ENCODE data around the gene NFATC2.

The NFATC2 gene

DNA sequence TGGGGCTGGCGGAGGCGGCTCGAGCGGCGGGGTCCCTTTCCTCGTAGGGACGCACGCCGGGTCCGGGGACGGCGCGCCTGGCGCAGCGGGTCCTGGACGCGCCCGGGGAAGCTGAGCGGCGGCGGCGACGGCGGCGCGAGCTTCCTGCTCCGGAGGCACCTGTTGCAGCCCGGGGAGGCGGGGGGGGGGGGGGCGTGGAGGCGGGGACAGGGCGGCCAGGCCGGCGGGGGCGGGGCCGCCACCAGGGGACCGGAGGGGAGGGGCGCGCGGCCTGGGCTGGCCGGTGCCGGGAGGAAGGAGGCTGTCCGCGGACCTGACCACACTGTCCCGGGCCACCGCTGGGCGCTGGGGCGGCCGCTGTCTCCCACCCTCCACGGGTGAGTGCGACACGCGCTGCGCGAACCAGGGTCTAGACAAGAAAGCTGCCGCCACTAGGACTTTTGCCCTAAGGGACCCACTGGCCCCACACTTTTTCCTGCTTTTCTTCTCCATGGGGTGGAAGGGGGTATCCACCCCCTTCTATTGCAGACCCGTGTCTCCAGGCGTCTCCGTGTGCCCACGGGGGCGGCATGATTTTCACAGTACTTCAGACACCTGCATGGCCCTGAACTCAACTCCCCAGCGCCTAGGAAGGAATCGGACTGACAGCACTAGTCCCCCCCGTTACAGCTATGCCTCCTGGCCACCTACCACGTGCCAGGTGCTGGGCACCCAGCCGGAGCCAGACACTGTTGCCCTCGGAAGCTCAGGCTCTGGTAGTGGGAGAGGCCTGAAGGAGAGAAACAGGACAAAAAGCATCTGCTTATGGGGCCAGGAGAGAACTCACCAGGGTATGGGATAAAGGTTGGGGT lies at the start of gene NFATC2:
Gene NFATC2 (minus strand): TSS at position 149 of the 851 bp plus-strand sequence. CDS start 220 bp downstream, outside the sequence.
- no peak for DNase-seq (ENCODE audit: extremely low read depth in 1 of 2, low read depth in 1 of 2)

- no peak for DNase-seq (ENCODE audit: extremely low read depth in 1 of 2, low read depth in 1 of 2)
These were observed 49.4 kb upstream of the NFATC2 start for GRCh38 chr20:51591871-51592270.

- no peak for DNase-seq (ENCODE audit: extremely low read depth in 1 of 2, low read depth in 1 of 2)
These were observed 46.2 kb upstream of the NFATC2 start for GRCh38 chr20:51588762-51589161.

DNA sequence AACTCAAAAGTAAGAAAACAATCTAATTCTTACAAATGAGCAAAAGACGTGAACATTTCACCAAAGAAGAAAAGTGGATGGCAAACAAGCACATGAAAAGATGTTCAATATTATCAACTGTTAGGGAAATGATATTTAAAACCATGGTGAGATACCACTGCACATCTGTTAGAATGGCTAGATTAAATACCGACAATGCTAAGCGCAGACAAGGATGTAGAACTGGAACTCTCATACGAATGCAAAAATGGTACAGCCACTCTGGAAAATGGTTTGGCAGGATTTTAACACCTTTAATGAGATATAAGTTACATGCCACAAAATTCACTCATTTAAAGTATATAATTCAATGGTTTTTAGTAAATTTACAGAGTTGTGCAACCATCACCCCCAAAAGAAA lies 44.6 kb upstream of the NFATC2 start:
- no peak for DNase-seq (ENCODE audit: extremely low read depth in 1 of 2, low read depth in 1 of 2)

- DNase-seq (ENCODE audit: extremely low read depth in 1 of 2, low read depth in 1 of 2): no peak
These were observed 43.5 kb upstream of the NFATC2 start for GRCh38 chr20:51586005-51586440.

DNA sequence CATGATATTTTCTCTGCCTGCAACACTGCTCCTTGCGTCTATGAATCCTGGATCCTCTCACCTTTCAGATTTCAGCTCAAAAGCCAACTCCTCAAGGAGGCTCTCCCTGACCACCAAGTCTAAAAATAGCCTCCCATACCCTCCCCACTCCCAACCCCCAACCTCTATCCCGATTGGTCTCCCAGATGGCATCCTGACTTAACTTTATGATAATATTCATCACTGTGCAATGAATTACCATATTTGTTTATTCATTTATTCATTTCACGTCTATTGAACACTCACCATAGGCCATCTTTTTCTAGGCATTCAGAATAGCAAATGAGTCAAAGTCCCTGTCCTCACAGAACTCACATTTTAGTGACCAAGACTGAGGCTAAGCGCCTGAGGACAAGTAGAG lies 42.6 kb upstream of the NFATC2 start:
- no peak for DNase-seq (ENCODE audit: extremely low read depth in 1 of 2, low read depth in 1 of 2)

DNA sequence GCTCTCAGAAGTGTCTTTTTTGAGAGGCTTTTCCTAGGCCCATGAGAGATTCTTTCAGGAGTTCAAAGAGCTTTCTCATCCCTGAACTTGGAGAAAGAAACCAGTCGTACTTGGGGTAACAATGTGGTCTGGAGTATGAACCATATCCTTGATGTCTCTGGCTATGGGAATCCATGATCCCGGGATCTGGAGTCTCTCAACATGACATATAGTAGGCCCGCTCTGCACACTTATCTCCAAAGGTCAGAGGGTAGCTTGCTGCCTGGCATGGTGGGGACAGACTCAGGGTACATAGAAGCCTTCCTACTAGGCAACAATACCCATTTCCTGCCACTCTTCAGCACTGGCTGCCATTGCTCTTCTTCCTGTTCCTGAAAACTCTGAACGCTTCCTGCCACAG lies 42.2 kb upstream of the NFATC2 start:
- no peak for DNase-seq (ENCODE audit: extremely low read depth in 1 of 2, low read depth in 1 of 2)

DNA sequence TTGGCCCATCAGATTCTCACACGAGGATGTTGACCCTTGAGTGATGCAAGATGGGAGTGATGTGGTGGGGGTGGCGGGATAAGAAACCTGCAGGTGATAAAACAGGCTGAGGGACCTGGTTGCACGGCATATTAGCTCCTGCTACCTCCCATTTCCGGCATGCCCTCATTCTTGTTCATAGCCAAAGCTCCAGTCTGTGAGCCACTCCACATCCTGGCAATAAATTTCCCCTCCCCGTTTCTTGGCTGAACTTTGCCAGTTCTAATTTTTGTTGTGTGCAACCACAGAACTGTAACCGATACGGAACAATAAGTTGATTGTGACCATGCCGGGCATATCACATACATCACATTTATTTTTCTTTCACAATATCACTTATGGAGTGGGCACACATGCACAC lies 41.6 kb upstream of the NFATC2 start:
- DNase-seq (ENCODE audit: extremely low read depth in 1 of 2, low read depth in 1 of 2): no peak

- DNase-seq (ENCODE audit: extremely low read depth in 1 of 2, low read depth in 1 of 2): no peak
These were observed 41.0 kb upstream of the NFATC2 start for GRCh38 chr20:51583499-51583898.

DNA sequence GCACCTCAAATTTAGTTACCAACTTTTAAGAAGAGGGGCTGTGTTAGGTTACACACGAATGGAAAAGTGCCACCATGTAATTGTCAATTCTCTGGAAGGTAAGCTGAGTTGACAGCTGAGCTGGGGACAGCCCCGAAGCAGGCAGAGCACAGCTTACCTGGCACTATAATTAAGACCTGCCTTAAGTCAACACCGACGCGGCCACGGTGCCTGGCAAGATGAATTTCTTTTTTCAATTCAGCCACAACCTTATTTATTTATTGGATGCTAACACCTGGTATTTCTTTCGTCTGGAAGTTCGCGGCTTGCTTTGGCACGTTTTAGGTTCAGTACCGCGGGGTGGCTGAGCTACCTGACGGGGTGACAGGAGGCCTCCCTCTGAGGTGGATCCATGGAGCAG lies 40.6 kb upstream of the NFATC2 start:
- DNase-seq (ENCODE audit: extremely low read depth in 1 of 2, low read depth in 1 of 2): no peak

DNA sequence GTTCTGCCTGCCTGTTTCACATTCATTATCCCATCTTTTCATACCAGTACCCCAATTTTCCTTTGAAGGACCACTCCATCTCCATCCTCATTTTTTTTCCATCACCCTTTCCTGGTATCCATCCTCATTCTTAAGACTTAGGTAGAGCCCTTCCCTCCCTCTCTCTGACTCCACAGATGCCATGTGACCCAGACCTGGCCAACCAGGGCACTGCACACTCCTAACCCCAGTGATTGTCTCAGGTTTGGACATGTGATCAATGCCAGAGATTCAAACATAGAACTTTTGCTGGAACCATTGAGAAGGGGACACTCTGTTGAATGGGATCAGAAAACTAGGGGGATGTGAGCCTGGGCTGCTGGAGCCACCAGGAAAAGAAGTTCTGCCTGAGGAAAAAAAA lies 39.1 kb upstream of the NFATC2 start:
- no peak for DNase-seq (ENCODE audit: extremely low read depth in 1 of 2, low read depth in 1 of 2)

- DNase-seq (ENCODE audit: extremely low read depth in 1 of 2, low read depth in 1 of 2): no peak
These were observed 36.6 kb upstream of the NFATC2 start for GRCh38 chr20:51579137-51579536.

DNA sequence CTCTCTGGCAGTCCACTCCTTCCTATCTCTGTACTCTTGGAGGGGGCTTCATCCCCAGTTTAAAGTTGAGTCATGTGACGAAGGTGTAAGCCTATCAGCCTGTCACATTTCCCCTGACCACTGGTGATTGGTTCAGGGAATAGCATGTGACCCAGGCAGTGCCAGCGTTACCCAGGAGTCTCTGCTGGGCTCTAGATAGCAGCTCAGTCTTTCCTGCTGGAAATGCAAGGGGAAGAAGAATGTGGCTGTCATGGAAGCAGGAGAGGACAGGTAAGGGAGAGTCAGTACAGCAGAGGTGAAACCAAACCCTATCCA lies 35.6 kb upstream of the NFATC2 start:
- DNase-seq (ENCODE audit: extremely low read depth in 1 of 2, low read depth in 1 of 2): no peak

- DNase-seq (ENCODE audit: extremely low read depth in 1 of 2, low read depth in 1 of 2): no peak
These were observed 35.1 kb upstream of the NFATC2 start for GRCh38 chr20:51577432-51578144.

DNA sequence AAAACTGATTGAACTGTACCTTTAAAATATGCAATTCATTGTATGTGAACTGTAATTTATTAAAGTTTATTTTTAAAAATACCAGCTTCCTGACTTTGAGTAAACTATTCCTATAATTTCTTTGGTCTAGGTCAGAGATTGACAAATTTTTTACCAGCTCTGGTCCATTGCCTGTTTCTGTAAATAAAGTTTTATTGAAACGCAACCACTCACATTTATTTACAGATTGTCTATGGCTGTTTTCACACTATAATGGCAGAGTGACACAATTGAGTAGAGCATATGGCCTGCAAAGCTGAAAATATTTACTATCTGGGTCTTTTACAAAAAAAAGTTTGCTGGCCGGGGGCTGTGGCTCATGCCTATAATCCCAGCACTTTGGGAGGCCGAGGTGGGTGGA lies 33.0 kb upstream of the NFATC2 start:
- DNase-seq (ENCODE audit: extremely low read depth in 1 of 2, low read depth in 1 of 2): no peak

DNA sequence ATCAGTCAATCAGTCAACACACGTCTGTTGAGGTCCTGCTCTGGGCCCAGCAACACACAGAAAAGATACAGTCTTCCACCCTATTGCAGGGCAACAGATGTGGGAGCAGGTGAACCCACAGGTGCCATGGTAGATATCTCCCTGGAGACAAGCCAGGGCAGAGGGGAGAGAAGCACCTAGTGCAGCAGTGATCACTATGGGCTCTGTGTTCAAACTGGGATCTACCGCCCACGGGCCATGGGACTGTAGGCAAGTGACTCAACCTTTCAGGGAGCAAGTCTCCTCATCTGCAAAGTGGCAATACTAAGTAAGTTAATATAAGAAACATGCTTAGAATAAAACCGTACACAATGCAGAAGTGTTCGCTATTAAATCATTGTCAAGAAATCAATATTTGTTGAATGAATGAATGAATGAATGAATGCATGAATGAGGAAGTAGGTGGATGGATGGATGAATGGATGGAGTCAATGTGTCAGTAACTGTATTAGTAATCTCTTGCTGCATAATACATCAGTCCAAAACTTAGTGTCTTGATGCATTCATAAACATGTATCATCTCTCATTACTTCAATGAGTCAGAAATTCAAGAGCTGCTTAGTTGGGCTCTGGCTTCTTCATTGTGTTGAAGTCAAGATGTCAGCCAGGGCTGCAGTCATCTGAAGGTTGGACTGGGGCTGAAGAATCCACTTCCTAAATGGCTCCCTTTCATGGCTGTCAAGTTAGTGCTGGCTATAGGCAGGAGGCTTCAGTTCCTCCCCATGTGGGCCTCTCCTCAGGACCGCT lies 31.9 kb upstream of the NFATC2 start:
- DNase-seq (ENCODE audit: extremely low read depth in 1 of 2, low read depth in 1 of 2): peak in 1 of 2 donors; percentile 51

GRCh38 chr20:51573576-51574243 lies 31.2 kb upstream of the NFATC2 start:
- no peak for DNase-seq (ENCODE audit: extremely low read depth in 1 of 2, low read depth in 1 of 2)

GRCh38 chr20:51571460-51571794 lies 28.9 kb upstream of the NFATC2 start:
- DNase-seq (ENCODE audit: extremely low read depth in 1 of 2, low read depth in 1 of 2): no peak

GRCh38 chr20:51570739-51571459 lies 28.4 kb upstream of the NFATC2 start:
- DNase-seq (ENCODE audit: extremely low read depth in 1 of 2, low read depth in 1 of 2): no peak
